Trophoblast cell (in vitro differentiated cells and primary cell): ENCODE results near the gene DLG2.

Source experiments
- DNase-seq, 2 donors: peaks; one replicate each; pipeline ENCODE4 v3.0.0-alpha.2; 2016
- H2AFZ ChIP-seq: 2 replicates; pipeline ENCODE4 v1.6.1; 2013; ENCODE audit warnings: low read length, moderate library complexity, mild to moderate bottlenecking; ENCODE audit not compliant: insufficient read depth, poor library complexity
- H2AK5ac ChIP-seq: 2 replicates; pipeline ENCODE4 v1.6.1; 2013; ENCODE audit warnings: mild to moderate bottlenecking, low read length
- H2BK120ac ChIP-seq: 2 replicates; pipeline ENCODE4 v1.6.1; 2013; ENCODE audit warnings: low read length, mild to moderate bottlenecking, moderate library complexity; ENCODE audit not compliant: insufficient read depth, poor library complexity
- H2BK12ac ChIP-seq: 2 replicates; pipeline ENCODE4 v1.6.1; 2013; ENCODE audit warnings: mild to moderate bottlenecking, low read length, moderate library complexity
- H2BK5ac ChIP-seq: 2 replicates; pipeline ENCODE4 v1.6.1; 2013; ENCODE audit warnings: low read length, low read depth, moderate library complexity, mild to moderate bottlenecking; ENCODE audit not compliant: poor library complexity
- H3K14ac ChIP-seq: 2 replicates; pipeline ENCODE4 v1.6.1; 2013; ENCODE audit warnings: mild to moderate bottlenecking, low read length
- H3K18ac ChIP-seq: 2 replicates; pipeline ENCODE4 v1.6.1; 2013; ENCODE audit warnings: mild to moderate bottlenecking, low read length
- H3K23ac ChIP-seq: 2 replicates; pipeline ENCODE4 v1.6.1; 2013; ENCODE audit warnings: low read length
- H3K27ac ChIP-seq: 2 replicates; pipeline ENCODE4 v1.5.1; 2013; ENCODE audit warnings: low read depth, mild to moderate bottlenecking, inconsistent platforms, low read length, moderate library complexity
- H3K27me3 ChIP-seq: 2 replicates; pipeline ENCODE4 v1.6.1; 2013; ENCODE audit warnings: inconsistent platforms, mild to moderate bottlenecking, low read length, moderate library complexity; ENCODE audit not compliant: insufficient read depth
- H3K36me3 ChIP-seq, 2 experiments: 1 replicate in 1 of 2; 2 replicates in 1 of 2; pipeline ENCODE4 v1.6.1; 2013; ENCODE audit warnings: low read length in 2 of 2, mild to moderate bottlenecking in 2 of 2, moderate library complexity in 1 of 2; ENCODE audit not compliant: insufficient read depth in 2 of 2, control insufficient read depth in 1 of 2
- H3K4ac ChIP-seq: 2 replicates; pipeline ENCODE4 v1.6.1; 2013; ENCODE audit warnings: low read depth, mild to moderate bottlenecking, low read length, moderate library complexity
- H3K4me1 ChIP-seq, 2 experiments: 1 replicate in 1 of 2; 2 replicates in 1 of 2; pipeline ENCODE4 v1.6.1; 2013; ENCODE audit warnings: low read length in 2 of 2, mild to moderate bottlenecking in 2 of 2, moderate library complexity in 1 of 2; ENCODE audit not compliant: insufficient read depth in 2 of 2, control insufficient read depth in 1 of 2
- H3K4me2 ChIP-seq: 2 replicates; pipeline ENCODE4 v1.6.1; 2013; ENCODE audit warnings: inconsistent platforms, mild to moderate bottlenecking, low read length, moderate library complexity
- H3K4me3 ChIP-seq: 2 replicates; pipeline ENCODE4 v1.5.1; 2013; ENCODE audit warnings: mild to moderate bottlenecking, low read depth, low read length, inconsistent platforms
- H3K79me1 ChIP-seq: one replicate; pipeline ENCODE4 v1.6.1; 2013; ENCODE audit warnings: low read length
- H3K79me2 ChIP-seq: 2 replicates; pipeline ENCODE4 v1.6.1; 2013; ENCODE audit warnings: low read length, mild to moderate bottlenecking; ENCODE audit not compliant: control insufficient read depth, insufficient read depth, poor library complexity
- H3K9ac ChIP-seq: 2 replicates; pipeline ENCODE4 v1.6.1; 2013; ENCODE audit warnings: mild to moderate bottlenecking, low read length
- H3K9me3 ChIP-seq: 2 replicates; pipeline ENCODE4 v1.6.1; 2013; ENCODE audit warnings: low read depth, mild to moderate bottlenecking, control low read depth, inconsistent platforms, low read length; ENCODE audit not compliant: insufficient read depth
- H4K12ac ChIP-seq: 2 replicates; pipeline ENCODE4 v1.6.1; 2013; ENCODE audit warnings: low read depth, mild to moderate bottlenecking, low read length, moderate library complexity
- H4K8ac ChIP-seq: 2 replicates; pipeline ENCODE4 v1.6.1; 2013; ENCODE audit warnings: low read depth, mild to moderate bottlenecking, low read length, moderate library complexity
- H4K91ac ChIP-seq: one replicate; pipeline ENCODE4 v1.6.1; 2013; ENCODE audit warnings: low read depth, mild to moderate bottlenecking, low read length, moderate library complexity
- WGBS: extraction: QIAGEN DNeasy Blood & Tissue Kit; methylation state at CpG from one replicate; pipeline ENCODE4 v1.1.7; 2013; ENCODE audit warnings: missing lambda C conversion rate; ENCODE audit not compliant: insufficient read length, insufficient coverage; ENCODE audit errors: extremely low coverage; 5-methylcytosine and 5-hydroxymethylcytosine counted together

DLG2 gene

GRCh38 chr11:83574519-83574918, 2052.6 kb downstream of the DLG2 start:
- Histone ChIP-seq H2AK5ac (no peak overlapping the region), H3K79me1 (no peaks in the 10 kb centered on the region), H3K36me3 (no peaks in the 10 kb centered on the region), H3K79me2 (no peaks in the 10 kb centered on the region), H4K12ac (no peak overlapping the region), H4K91ac (no peak overlapping the region), H3K9ac (no peak overlapping the region), H3K23ac (no peak overlapping the region), H3K18ac (no peak overlapping the region), H3K27me3 (no peaks in the 10 kb centered on the region), H2BK12ac (no peak overlapping the region), H2BK5ac (no peak overlapping the region), H3K9me3 (no peaks in the 10 kb centered on the region), H3K4me2 (no peak overlapping the region), H2BK120ac (no peak overlapping the region), H4K8ac (no peak overlapping the region), H2AFZ (no peak overlapping the region), H3K4ac (no peak overlapping the region), H3K27ac (no peak overlapping the region), H3K4me1 (no peaks in the 10 kb centered on the region), H3K4me3 (no peak overlapping the region), H3K14ac (no peak overlapping the region)
- WGBS = no CpG with 5 or more reads among the region's 2 CpGs
- peak in 1 of 2 donors; percentile 7 for DNase-seq

- no peak overlapping the region for H4K8ac ChIP-seq
- H2AK5ac ChIP-seq = no peak overlapping the region
- no peak overlapping the region for H2BK5ac ChIP-seq
- WGBS = no CpG with 5 or more reads among the region's 5 CpGs
- H3K23ac ChIP-seq = no peak overlapping the region
- H3K14ac ChIP-seq = no peak overlapping the region
- no peaks in the 10 kb centered on the region for H3K9me3 ChIP-seq
- H3K4me2 ChIP-seq = no peak overlapping the region
- no peaks in the 10 kb centered on the region for H3K4me1 ChIP-seq
- no peaks in the 10 kb centered on the region for H3K27me3 ChIP-seq
- no peak overlapping the region for H3K4ac ChIP-seq
- H4K12ac ChIP-seq = no peak overlapping the region
- no peaks in the 10 kb centered on the region for H3K79me1 ChIP-seq
- H3K18ac ChIP-seq = no peak overlapping the region
- H3K79me2 ChIP-seq = no peaks in the 10 kb centered on the region
- no peak overlapping the region for H2AFZ ChIP-seq
- H3K9ac ChIP-seq = no peak overlapping the region
- no peak for DNase-seq
- no peak overlapping the region for H3K4me3 ChIP-seq
- H3K27ac ChIP-seq = no peak overlapping the region
- H3K36me3 ChIP-seq = no peaks in the 10 kb centered on the region
- no peak overlapping the region for H2BK120ac ChIP-seq
- H2BK12ac ChIP-seq = no peak overlapping the region
- no peak overlapping the region for H4K91ac ChIP-seq
Observed at GRCh38 chr11:83572581-83573496, 2054.3 kb downstream of the DLG2 start.

GRCh38 chr11:83571302-83571701, 2055.8 kb downstream of the DLG2 start:
- no peak overlapping the region for H3K27ac ChIP-seq
- no peaks in the 10 kb centered on the region for H3K27me3 ChIP-seq
- no peak for DNase-seq
- no peaks in the 10 kb centered on the region for H3K79me2 ChIP-seq
- no peak overlapping the region for H3K14ac ChIP-seq
- H2BK12ac ChIP-seq = no peak overlapping the region
- no peak overlapping the region for H3K9ac ChIP-seq
- H4K8ac ChIP-seq = no peak overlapping the region
- H3K9me3 ChIP-seq = no peaks in the 10 kb centered on the region
- H3K4me1 ChIP-seq = peaks cover 0 to 2% of the 10 kb centered on the region in 2 experiments
- H4K12ac ChIP-seq = no peak overlapping the region
- no peak overlapping the region for H3K4me3 ChIP-seq
- H3K4ac ChIP-seq = no peak overlapping the region
- no peak overlapping the region for H2AK5ac ChIP-seq
- H3K4me2 ChIP-seq = no peak overlapping the region
- H3K23ac ChIP-seq = no peak overlapping the region
- H3K36me3 ChIP-seq = no peaks in the 10 kb centered on the region
- no CpG with 5 or more reads among the region's 7 CpGs for WGBS
- H4K91ac ChIP-seq = no peak overlapping the region
- no peak overlapping the region for H2BK120ac ChIP-seq
- H3K79me1 ChIP-seq = no peaks in the 10 kb centered on the region
- H2BK5ac ChIP-seq = no peak overlapping the region
- no peak overlapping the region for H2AFZ ChIP-seq
- H3K18ac ChIP-seq = no peak overlapping the region

- H3K79me1 ChIP-seq = no peaks in the 10 kb centered on the region
- H4K8ac ChIP-seq = no peak overlapping the region
- no peak overlapping the region for H3K18ac ChIP-seq
- no peak overlapping the region for H2AK5ac ChIP-seq
- no peaks in the 10 kb centered on the region for H3K36me3 ChIP-seq
- H3K4me1 ChIP-seq = peaks cover 0 to 2% of the 10 kb centered on the region in 2 experiments
- no peaks in the 10 kb centered on the region for H3K9me3 ChIP-seq
- H3K4ac ChIP-seq = no peak overlapping the region
- H3K14ac ChIP-seq = no peak overlapping the region
- WGBS = no CpG with 5 or more reads among the region's 1 CpG
- H2AFZ ChIP-seq = no peak overlapping the region
- no peak overlapping the region for H2BK5ac ChIP-seq
- no peak overlapping the region for H3K4me2 ChIP-seq
- no peak overlapping the region for H3K9ac ChIP-seq
- no peak overlapping the region for H3K4me3 ChIP-seq
- no peaks in the 10 kb centered on the region for H3K79me2 ChIP-seq
- H4K12ac ChIP-seq = no peak overlapping the region
- H2BK120ac ChIP-seq = no peak overlapping the region
- no peak overlapping the region for H3K27ac ChIP-seq
- no peaks in the 10 kb centered on the region for H3K27me3 ChIP-seq
- H4K91ac ChIP-seq = no peak overlapping the region
- H2BK12ac ChIP-seq = no peak overlapping the region
- no peak for DNase-seq
- H3K23ac ChIP-seq = no peak overlapping the region
Observed at GRCh38 chr11:83569134-83569805, 2057.9 kb downstream of the DLG2 start.
